ENCODE results near the gene GRM5.

- TF ChIP-seq POLR2A (IDR thresholded peaks at IDR 0.05) (no peak), CTCF (IDR thresholded peaks at IDR 0.05) (no peak)
These were observed 216.4 kb downstream of the GRM5 start for GRCh38 chr11:88849368-88849767.

Measured in thyroid gland (tissue), 4 donors.